Body of pancreas (tissue), 4 donors: ENCODE measurements around the gene CBY3.
"Not testable (repeated sequence)": the region's sequence is repeated elsewhere in the genome, so short reads cannot be mapped to it uniquely, and the experiment has no call there.

Experiments
- POLR2A ChIP-seq, 3 donors: fragments of 450-650 bp; IDR thresholded peaks; one replicate each; pipeline ENCODE4 v1.6.1; 2016; ENCODE audit warnings: antibody characterized with exemption in 3 of 3, mild to moderate bottlenecking in 2 of 3
- TF ChIP-seq, protein P1 (sequence below), 7 experiments: fragments of 450-650 bp in 4 of 7; fragments of 200-600 bp in 3 of 7; sonication (generic) in 3 of 7; IDR thresholded peaks; one replicate each; pipeline ENCODE4 v1.5.1; 2016 to 2019; ENCODE audit warnings: antibody characterized with exemption in 7 of 7

DNA sequence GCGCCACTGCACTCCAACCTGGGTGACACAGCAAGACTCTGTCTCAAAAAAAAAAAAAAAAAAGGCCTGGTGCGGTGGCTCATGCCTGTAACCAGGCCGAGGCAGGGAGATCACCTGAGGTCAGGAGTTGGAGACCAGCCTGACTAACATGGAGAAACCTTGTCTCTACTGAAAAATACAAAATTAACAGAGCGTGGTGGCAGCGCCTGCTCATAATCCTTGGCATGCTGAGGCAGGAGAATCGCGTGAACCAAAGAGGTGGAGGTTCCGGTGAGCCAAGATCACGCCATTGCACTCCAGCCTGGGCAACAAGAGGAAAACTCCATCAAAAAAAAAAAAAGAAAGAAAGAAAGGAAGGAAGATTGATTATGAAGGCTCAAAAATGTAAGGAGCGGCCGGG is 41.5 kb downstream of the CBY3 start:
- TF ChIP-seq, protein P1, sequence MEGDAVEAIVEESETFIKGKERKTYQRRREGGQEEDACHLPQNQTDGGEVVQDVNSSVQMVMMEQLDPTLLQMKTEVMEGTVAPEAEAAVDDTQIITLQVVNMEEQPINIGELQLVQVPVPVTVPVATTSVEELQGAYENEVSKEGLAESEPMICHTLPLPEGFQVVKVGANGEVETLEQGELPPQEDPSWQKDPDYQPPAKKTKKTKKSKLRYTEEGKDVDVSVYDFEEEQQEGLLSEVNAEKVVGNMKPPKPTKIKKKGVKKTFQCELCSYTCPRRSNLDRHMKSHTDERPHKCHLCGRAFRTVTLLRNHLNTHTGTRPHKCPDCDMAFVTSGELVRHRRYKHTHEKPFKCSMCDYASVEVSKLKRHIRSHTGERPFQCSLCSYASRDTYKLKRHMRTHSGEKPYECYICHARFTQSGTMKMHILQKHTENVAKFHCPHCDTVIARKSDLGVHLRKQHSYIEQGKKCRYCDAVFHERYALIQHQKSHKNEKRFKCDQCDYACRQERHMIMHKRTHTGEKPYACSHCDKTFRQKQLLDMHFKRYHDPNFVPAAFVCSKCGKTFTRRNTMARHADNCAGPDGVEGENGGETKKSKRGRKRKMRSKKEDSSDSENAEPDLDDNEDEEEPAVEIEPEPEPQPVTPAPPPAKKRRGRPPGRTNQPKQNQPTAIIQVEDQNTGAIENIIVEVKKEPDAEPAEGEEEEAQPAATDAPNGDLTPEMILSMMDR (IDR thresholded peaks at IDR 0.05) = not testable (repeated sequence)
- TF ChIP-seq POLR2A (IDR thresholded peaks at IDR 0.05) = not testable (repeated sequence)
